ENCODE measurements around the gene SC5D.

DNA sequence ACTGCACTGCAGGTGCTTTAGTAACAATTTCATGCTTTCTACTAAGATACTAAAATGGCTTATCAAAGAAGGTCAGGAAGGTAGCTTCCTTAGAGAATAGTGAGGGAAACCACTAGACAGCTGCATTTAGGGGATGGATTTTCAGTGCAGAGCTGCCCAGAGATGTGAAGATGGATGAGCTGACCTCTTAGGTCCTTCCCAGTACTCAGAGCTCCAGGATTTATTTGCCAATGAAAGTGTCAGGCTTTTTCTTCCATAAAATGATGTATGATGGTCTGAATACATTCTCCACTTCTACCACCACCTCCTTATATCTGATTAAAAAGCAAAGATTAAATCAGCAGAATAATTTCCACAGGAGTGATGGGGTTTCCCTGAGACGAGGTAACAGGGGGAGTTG is 35.0 kb downstream of the SC5D start:
- TF ChIP-seq, protein P1, sequence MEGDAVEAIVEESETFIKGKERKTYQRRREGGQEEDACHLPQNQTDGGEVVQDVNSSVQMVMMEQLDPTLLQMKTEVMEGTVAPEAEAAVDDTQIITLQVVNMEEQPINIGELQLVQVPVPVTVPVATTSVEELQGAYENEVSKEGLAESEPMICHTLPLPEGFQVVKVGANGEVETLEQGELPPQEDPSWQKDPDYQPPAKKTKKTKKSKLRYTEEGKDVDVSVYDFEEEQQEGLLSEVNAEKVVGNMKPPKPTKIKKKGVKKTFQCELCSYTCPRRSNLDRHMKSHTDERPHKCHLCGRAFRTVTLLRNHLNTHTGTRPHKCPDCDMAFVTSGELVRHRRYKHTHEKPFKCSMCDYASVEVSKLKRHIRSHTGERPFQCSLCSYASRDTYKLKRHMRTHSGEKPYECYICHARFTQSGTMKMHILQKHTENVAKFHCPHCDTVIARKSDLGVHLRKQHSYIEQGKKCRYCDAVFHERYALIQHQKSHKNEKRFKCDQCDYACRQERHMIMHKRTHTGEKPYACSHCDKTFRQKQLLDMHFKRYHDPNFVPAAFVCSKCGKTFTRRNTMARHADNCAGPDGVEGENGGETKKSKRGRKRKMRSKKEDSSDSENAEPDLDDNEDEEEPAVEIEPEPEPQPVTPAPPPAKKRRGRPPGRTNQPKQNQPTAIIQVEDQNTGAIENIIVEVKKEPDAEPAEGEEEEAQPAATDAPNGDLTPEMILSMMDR (IDR thresholded peaks at IDR 0.05): no peak
- TF ChIP-seq EP300 (IDR thresholded peaks at IDR 0.05; ENCODE audit: low read depth) (no peak), POLR2AphosphoS5 (IDR thresholded peaks at IDR 0.05) (no peak)

Data from transverse colon (tissue), 4 donors.